GM19438 (cell line): ENCODE measurements around the gene ACD.
"Not testable (repeated sequence)": the region's sequence is repeated elsewhere in the genome, so short reads cannot be mapped to it uniquely, and the experiment has no call there.

ENCODE experiments used
- ATAC-seq: cut with Tn5 transposase; IDR thresholded peaks from one replicate; pipeline ENCODE4 v1.9.1; 2021; ENCODE audit warnings: low read depth; ENCODE audit not compliant: unreplicated experiment

The ACD gene

DNA sequence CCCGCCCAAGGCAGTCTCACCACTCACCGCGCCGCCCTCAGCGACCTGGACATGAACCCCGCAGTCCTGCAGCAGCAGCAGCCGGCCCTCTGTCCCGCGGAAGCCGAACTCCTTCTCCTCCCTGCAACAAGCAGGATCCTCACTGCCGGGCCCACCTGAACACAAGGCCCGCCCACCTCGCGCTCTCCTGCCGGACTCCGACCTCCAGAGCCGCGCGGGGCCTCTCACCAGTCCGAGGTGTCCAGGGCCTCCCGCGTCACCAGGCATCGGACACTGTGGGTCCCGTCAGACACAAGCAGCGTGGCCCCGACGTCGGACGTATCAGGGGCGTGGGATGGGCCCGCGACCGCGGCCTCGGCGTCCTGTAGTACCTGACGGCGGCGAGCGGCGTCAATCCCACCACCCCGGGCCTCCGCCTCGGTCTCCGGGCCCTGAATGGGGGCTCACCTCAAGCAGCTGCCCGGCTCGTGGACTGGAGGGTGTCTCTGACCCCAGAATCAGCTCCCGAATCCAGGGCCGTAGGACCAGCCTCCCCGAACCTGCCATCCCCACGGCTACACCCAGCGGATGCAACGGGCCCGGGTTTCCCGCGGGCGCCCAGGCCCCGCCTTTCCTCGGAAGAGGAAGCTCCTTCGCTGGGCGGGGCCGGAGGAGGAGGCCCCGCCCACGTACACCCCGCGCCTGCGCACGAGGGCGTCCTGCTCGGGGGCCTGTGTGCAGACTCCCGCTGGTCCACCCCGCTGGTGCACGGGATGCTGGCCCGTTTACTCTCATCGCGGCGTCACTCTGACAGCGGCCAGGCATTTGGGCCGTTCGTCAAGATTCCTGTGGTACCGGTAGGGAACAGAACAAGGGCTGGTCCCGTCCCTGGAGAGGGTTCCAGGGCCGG lies at the start of gene ACD:
TSS of gene ACD (minus strand) at position 586 of the 889 bp plus-strand sequence. CDS start at position 546, 40 bp downstream.
- peak; percentile 57 for ATAC-seq

DNA sequence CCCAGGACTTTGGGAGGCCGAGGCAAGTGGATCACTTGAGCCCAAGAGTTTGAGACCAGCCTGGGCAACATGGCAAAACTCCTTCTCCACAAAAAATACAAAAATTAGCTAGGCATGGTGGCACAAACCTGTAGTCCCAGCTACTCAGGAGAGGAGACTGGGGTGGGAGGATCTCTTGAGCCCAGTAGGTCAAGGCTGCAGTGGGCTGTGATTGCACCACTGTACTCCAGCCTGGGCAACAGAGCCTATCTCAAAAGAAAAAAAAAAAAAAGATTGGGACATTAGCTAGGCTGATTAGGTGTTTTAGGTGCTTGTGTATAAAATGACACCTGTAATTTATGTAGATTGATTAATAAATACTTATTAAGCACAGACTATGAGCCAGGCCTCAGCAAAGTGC lies 49.0 kb upstream of the ACD start:
- no peak for ATAC-seq

DNA sequence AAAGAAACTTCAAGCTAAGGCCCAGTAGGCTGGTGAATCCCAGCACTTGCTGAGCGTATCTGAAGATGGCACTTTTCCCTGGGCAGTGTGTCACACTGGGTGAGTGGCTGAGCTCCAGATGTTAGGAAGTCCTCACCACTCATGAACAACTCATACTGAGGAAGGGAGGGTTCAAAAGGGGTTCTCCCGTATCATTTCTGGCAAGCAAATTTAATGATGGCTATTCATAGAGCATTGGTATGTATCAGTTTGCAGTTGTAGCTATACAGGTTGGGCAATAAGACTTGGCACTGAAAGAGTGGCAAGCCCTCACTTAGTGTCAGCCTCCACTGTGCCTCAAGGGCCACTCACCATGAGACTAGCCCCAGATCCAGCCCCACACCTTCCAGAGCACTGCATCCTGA lies 48.3 kb upstream of the ACD start:
- no peak for ATAC-seq

DNA sequence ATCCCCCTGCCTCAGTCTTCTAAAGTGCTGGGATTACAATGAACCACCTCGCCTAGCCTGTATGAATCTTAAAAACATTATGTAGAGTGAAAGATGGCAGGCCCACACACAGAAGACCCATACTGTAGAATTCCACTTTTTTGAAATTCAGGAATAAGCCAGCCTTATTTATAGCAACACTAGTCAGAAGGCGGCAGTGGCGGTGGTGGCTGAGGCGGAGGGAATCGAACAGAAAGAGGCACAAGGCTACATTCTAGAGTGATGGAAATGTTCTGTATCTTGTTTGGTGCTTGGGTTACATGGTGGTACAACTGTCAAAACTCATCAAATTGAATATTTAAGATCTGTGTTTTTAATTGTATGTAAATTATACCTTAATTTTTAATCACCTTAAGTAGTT lies 47.7 kb upstream of the ACD start:
- no peak for ATAC-seq

DNA sequence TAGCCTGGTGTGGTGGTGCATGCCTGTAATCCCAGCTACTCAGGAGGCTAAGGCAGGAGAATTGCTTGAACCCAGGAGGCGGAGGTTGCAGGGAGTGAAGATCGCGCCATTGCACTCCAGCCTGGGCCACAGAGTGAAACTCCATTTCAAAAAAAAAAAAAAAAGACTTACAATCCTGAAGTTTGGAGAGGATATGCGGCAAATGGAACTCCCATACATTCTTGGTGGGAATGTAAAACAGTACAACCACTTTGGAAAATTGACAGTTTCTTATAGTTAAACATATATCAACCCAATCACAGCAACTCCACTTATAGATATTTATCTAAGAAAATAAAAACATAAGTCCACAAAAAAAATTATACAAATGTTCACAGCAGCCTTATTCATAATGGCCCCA lies 47.1 kb upstream of the ACD start:
- no peak for ATAC-seq

DNA sequence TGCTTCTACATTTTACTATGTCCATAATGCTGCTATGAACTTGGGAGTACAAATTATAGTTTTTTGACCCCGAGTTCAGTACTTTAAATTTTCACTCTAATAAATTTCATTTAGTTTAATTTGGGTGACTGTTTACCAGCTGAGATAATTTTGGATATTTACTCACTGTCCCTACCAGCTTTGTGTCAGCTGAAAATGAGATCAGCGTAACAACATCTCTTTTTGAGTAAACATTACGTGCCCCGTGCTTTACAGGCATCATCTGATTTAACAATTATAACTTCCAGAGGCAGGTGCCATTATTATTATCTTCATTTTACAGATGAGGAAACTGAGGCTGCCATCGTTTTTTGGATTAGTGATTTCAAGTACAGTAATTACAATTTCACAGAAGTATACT lies 44.0 kb upstream of the ACD start:
- no peak for ATAC-seq

DNA sequence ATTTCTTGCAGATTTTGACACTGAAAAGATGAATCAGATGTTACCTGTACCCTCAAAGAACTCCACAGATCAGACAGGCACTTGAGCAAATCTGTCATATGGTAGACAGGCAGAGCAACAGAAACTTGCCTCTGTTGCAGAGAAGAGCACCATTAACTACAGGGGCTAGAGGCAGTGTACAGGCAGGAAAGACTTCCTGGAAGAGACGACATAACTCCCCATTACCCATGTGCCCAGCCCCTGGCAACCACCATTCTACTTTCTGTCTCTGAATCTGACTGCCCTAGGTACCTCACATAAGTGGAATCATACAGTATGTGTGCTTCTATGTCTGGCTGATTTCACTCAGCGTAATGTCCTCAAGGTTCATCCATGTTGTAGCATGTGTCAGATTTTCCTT lies 43.6 kb upstream of the ACD start:
- ATAC-seq: no peak

DNA sequence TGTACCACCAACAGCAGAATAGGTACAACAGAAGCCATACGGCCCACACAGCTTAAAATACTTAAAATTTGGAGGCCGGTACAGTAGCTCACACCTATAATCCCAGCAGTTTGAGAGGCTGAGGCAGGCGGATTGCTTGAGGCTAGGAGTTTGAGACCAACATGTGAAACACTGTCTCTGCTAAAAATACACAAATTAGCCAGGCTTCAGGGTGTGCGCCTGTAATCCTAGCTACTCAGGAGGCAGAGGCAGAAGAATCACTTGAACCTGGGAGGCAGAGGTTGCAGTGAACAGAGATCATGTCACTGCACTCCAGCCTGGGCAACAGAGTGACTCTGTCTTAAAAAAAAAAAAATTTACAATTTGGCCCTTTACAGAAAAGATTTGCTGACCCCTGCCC lies 42.1 kb upstream of the ACD start:
- no peak for ATAC-seq

DNA sequence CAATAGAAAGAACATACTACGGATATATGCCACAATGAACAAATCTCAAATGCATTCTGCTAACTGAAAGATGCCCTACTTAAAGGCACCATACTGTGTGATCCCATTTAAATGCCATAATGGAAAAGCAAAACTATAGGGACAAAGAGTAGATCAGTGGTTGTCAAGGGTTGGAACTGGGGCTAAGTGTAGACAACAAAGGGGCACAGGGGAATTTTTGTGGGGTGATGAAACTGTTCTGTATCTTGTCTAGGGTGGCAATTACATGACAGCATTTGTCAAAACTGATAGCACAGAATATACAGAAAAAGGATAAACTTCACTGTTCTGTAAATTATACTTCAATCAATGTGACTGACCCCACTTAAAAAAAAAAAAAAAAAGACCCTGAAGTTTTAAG lies 41.4 kb upstream of the ACD start:
- ATAC-seq: no peak

DNA sequence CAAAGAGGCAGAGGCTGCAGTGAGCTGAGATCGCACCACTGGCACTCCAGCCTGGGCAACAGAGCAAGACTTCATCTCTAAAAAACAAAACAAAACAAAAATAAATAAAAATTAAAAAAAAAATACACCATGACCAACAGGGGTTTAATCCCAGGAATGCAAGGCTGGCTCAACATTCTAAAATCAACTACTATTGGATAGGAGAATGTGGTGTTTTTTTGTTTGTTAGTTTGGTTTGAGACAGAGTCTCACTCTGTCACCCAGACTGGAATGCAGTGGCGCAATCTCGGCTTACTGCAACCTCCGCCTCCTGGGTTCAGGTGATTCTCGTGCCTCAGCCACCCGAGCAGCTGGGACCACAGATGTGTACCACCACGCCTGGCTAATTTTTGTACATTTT lies 39.2 kb upstream of the ACD start:
- no peak for ATAC-seq

DNA sequence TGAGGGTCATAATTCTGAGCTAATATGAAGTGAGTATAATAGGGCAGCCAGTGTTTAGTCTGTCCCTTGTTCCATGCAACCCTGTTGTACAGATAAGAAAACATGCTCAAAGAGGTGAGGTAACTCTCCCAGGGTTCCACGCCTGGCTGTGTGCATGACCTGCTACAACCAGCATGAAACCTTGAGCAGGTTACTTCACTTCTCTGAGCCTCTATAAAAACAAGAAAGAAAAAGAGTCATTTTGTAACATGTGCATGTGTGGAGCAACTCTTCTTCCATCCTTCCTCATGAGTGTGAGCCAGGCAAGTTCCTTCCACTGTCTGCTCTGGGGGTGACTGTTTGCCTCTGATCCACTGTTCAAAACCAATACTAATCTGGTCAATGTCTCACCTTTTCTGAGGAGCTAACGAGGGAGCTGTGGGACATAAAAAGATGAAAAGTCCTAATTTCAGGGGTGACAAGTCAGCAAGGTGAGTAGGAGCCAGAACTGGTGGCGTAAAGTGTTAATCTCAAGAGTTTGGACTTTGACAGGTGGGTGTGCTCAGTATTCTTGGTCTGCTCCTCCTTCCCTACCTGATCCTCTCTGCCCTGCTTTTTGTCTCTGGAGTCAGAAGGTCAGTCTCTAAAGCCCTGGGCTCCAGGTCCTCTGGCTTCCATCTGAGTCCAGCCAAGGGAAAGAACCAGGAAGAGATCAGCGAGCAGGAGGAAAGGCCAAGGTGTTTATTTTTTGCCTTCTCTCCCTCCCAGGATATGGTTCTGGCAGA lies 37.5 kb upstream of the ACD start:
- no peak for ATAC-seq

DNA sequence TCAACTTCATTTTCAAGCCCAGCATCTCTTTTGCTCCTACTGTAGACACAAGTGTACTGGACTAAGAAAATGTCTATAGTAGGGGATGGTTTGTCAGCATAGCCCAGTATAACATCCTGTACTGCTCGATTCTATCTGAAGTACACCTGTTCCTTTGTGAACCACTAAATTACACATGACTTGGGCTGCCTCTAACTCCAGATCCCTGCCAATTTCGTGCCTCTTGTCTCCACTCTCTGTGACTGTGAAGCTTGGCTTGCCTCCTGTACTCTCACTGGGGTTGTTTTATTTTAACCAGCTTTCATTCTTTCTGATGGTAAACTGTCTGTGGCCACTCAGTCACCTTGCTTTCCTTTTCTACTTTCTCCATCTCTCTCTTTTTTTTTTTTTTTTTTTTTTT lies 34.6 kb upstream of the ACD start:
- no peak for ATAC-seq

DNA sequence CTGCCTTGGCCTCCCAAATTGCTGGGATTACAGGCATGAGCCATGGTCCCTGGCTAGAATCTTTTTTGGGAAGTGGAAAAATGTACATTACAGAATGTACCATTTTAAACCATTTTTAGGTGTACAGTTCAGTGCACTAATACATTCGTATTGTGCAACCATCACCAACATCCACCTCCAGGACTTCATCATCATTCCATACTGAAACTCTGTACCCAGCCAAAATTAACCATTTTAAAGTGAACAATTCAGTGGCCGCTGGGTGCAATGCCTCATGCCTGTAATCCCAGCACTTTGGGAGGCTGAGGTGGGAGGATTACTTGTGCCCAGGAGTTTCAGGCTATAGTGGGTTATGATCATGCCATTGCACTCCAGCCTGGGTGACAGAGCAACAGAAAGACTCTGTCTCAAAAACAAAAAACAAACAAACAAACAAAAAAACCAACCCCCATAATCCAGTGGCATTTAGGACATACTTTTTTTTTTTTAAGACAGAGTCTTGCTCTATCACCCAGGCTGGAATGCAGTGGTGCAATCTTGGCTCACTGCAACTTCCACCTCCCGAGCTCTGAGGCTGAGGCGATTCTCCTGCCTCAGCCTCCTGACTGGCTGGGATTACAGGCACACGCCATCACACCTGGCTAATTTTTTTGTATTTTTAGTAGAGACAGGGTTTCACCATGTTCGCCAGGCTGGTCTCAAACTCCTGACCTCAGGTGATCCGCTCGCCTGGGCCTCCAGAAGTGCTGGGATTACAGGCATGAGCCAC lies 33.6 kb upstream of the ACD start:
- not testable (repeated sequence) for ATAC-seq

DNA sequence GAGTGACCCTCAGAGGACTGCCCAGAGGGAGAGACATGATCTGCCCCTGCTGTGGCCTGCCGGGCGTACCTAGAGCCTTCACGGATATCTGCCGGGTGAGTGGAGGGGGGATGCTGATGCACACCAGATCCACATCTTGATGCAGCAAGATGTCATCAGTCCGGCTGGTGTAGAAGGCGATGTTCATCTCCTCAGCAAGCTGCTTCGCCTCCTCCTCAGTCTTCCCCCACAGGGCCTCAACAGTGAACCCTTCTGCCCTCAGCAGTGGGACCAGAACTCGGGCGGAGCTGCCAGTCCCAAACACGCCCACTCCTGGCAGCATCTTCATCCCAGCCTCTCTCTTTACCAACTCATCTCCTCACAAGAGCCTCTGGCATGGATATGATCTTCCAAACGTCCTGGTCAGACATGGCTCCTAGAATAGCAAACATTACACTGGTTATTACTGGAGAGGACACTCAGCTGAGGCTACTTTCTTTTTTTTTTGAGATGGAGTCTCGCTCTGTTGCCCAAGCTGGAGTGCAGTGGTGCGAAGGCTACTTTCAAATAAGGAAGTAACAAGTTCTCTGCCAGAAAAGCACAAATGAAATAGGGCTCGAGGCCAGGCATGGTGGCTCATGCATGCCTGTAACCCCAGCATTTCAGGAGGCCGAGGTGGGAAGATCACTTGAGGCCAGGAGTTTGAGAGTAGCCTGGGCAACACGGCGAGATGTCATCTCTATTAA lies 25.5 kb upstream of the ACD start:
- no peak for ATAC-seq

DNA sequence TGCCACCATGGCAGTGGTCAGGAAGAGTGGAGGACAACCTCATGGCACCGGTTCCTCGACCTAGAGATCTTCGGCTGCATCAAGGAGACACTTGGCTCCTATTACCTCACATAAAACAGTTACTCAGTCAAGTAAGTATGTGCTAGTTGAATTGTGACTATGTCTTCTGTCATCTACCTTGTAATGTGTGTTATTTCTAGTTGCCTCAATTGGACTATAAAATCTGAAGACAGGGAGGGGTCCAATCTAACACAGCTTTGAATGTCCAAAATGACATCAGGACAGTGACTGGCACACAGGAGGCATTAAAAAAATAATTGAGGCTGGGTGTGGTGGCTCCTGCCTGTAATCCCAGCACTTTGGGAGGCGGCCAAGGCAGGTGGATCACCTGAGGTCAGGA lies 23.7 kb upstream of the ACD start:
- ATAC-seq: no peak

DNA sequence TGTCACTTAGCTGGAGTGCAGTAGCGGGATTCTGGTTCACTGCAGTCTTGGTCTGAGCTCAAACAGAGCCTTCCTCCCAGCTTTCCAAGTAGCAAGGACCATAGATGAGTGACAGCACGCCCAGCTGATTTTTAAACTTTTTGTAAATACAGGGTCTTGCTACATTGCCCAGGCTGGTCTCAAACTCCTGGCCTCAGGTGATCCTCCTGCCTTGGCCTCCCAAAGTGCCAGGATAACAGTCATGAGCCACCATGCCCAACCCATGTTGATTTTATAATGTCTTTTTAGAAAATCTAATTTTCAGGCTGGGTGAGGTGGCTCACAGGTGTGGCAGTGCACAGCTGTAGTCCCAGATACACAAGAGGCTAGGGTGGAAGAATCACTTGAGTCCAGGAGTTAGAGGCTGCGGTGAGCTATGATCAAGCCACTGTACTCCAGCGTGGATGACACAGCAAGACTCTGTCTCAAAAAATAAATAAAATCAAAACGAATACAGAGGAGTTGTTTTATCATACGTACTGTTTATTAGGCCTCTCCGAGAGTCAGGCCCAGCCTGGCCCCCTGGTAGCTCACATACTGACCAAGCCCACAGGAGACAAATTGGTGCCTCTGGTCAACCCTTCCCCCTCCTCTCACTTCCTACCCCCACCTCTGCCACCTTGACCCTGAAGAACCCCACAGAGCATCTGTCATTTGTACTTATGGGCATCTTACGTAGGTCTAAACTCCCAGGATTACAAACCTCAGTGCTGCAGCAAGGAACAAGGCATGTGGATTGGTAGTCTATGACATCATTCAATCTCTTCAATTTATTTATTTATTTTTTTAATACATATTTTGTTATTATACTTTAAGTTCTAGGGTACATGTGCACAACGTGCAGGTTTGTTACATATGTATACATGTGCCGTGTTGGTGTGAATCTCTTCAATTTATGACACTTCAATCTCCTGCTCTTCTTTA lies 20.2 kb upstream of the ACD start:
- ATAC-seq: no peak

DNA sequence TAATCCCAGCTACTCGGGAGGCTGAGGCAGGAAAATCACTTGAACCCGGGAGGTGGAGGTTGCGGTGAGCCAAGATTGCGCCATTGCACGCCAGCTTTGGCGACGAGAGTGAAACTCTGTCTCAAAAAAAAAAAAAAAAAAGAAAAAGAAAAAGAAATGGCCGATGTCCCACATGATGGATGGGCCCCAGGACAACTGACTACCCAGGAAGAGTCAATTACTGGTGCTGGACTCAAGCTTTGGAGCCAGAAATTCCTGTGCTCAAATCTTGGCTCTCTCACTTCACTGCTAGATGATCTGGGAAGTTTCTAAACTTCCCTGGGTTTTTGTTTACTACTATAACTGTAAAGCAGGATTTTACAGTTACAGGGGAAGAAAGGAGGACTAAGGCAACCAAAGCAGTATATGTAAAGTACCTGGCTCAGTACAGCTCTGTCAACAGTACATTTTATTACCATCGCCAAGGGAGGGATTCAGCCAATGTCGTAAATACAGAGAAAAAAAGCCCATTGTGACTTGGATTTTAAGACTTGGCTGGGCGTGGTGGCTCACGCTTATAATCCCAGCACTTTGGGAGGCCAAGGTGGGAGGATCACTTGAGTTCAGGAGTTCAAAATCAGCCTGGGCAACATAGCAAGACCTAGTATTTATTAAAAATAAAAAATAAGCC lies 18.4 kb upstream of the ACD start:
- no peak for ATAC-seq

DNA sequence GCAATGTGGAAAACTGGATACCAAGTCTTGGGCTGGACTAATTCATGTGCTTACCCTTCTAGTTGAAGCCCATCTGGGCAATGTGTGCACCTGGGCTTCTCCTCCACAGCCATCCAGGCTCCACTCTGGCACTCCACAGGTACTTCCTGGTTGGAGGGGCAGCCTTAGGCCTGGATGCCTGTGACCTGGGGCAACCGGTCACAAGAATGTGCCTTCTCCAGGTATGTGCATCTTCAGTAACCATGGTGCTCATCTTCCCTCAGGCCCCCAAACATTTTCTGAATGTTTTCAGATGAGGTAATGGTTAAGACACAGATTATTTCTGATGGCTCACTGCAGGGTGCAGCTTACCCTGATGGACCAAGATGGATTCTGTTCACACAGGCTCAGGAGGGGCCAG lies 17.7 kb upstream of the ACD start:
- no peak for ATAC-seq

DNA sequence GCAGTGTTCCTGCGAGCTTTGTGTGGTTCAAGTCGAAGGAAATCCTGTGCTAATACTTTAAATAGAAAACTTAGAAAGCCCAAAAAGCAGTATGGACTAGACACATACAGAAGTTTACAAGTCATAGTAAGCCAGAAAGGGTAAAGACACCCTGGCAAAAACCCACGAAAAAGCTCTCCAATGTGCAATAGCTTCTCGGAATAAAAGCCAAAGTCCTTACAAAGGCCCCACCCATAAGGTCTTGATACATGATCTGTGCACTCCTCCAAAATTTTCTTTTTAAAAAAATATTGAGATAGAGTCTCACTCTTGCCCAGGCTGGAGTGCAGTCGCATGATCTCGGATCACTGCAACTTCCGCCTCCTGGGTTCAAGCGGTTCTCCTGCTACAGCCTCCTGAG lies 16.9 kb upstream of the ACD start:
- ATAC-seq: no peak
